Measurements from ENCODE around the gene PLCG2. TPM values are rescaled to one million over a fixed set of nuclear protein-coding genes. Genes with fewer than 3 reads are reported as not detected.

The PLCG2 gene
- total RNA-seq, 1 donor: 31.9 TPM

- Histone ChIP-seq H3K9me3 (ENCODE audit: low read depth, low read length) (no peaks in the 10 kb centered on the region), H3K4me1 (ENCODE audit: insufficient read depth, low read length) (no peaks in the 10 kb centered on the region), H3K27me3 (ENCODE audit: insufficient read depth, low read length) (no peaks in the 10 kb centered on the region), H3K4me3 (ENCODE audit: low read length) (no peak overlapping the region)
Measured at GRCh38 chr16:81937305-81938038, 158.4 kb downstream of the PLCG2 start.

GRCh38 chr16:81938326-81939163 lies 159.5 kb downstream of the PLCG2 start:
- Histone ChIP-seq H3K9me3 (ENCODE audit: low read depth, low read length) (no peaks in the 10 kb centered on the region), H3K4me1 (ENCODE audit: insufficient read depth, low read length) (no peaks in the 10 kb centered on the region), H3K27me3 (ENCODE audit: insufficient read depth, low read length) (no peaks in the 10 kb centered on the region), H3K4me3 (ENCODE audit: low read length) (no peak overlapping the region)

DNA sequence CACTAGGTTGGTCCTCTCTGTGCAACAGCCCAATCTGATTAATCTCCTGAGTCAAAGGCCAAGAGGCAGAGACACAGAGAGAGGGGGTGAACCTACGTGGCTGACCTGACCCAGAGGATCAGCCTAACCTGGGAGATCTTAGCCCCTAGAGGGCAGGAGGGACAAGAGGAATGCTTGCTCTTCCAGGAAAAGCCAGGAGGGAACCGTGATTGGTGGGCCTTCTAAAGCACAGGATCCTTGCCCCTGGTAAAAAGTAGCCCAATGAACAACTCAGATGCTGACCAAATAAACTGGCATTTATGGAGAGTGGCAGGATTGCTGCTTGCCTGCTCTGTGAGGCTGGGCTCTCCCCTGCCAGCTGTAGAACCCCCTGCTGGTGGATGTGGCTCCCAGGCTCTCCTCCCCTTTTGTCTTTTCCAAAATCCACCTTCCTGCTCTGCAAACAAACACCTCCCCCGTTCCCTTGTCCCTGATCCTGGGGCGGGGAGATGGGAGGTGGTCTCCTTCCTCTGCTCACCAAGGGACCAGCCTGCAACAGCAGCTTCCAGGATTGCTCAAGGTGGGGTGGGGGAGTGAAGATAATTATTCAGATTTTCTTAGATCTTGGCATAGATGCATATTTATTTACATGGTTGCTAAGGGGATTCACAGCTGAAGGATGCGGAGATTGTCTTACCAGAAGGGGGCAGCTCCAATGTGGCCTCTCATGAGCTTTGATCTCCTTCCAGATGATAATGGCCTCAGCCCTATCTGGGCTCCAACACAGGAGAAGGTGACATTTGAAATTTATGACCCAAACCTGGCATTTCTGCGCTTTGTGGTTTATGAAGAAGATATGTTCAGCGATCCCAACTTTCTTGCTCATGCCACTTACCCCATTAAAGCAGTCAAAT lies 160.3 kb downstream of the PLCG2 start:
- no peak overlapping the region for H3K4me3 ChIP-seq (ENCODE audit: low read length)
- H3K9me3 ChIP-seq (ENCODE audit: low read depth, low read length): no peaks in the 10 kb centered on the region
- no peaks in the 10 kb centered on the region for H3K4me1 ChIP-seq (ENCODE audit: insufficient read depth, low read length)
- H3K27me3 ChIP-seq (ENCODE audit: insufficient read depth, low read length): no peaks in the 10 kb centered on the region

GRCh38 chr16:81940781-81941560 lies 161.9 kb downstream of the PLCG2 start:
- Histone ChIP-seq H3K9me3 (ENCODE audit: low read depth, low read length) (no peaks in the 10 kb centered on the region), H3K4me3 (ENCODE audit: low read length) (no peak overlapping the region), H3K4me1 (ENCODE audit: insufficient read depth, low read length) (no peaks in the 10 kb centered on the region), H3K27me3 (ENCODE audit: insufficient read depth, low read length) (no peaks in the 10 kb centered on the region)

- no peaks in the 10 kb centered on the region for H3K27me3 ChIP-seq (ENCODE audit: insufficient read depth, low read length)
- H3K4me3 ChIP-seq (ENCODE audit: low read length): no peak overlapping the region
- H3K4me1 ChIP-seq (ENCODE audit: insufficient read depth, low read length): no peaks in the 10 kb centered on the region
- H3K9me3 ChIP-seq (ENCODE audit: low read depth, low read length): no peaks in the 10 kb centered on the region
Measured at GRCh38 chr16:81942007-81942601, 163.0 kb downstream of the PLCG2 start.

DNA sequence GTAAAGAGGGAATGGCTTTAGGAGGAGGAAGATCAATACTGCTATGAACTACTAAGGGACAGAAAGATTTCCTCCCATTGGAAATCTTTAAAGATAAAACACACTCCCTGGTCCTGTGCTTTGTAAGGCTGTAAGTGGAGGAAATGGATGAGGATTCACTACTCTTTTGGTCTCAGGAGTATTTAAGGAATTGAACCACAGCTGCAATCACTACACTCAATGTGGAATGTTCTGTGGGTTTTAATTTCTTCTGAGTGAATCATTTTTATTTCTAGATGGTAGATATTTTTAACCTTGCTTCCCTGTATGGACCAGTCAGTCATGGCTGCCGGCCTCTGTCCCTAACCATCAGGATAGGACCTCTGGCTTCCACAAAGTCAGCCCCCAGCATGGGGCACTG lies 166.6 kb downstream of the PLCG2 start:
- Histone ChIP-seq H3K4me1 (ENCODE audit: insufficient read depth, low read length) (no peaks in the 10 kb centered on the region), H3K9me3 (ENCODE audit: low read depth, low read length) (peaks cover 8% of the 10 kb centered on the region), H3K4me3 (ENCODE audit: low read length) (no peak overlapping the region), H3K27me3 (ENCODE audit: insufficient read depth, low read length) (no peaks in the 10 kb centered on the region)

GRCh38 chr16:81946206-81946605 lies 167.1 kb downstream of the PLCG2 start:
- no peaks in the 10 kb centered on the region for H3K27me3 ChIP-seq (ENCODE audit: insufficient read depth, low read length)
- H3K9me3 ChIP-seq (ENCODE audit: low read depth, low read length): peaks cover 13% of the 10 kb centered on the region
- H3K4me1 ChIP-seq (ENCODE audit: insufficient read depth, low read length): no peaks in the 10 kb centered on the region
- H3K4me3 ChIP-seq (ENCODE audit: low read length): no peak overlapping the region

- Histone ChIP-seq H3K4me3 (ENCODE audit: low read length) (no peak overlapping the region), H3K4me1 (ENCODE audit: insufficient read depth, low read length) (no peaks in the 10 kb centered on the region), H3K9me3 (ENCODE audit: low read depth, low read length) (peaks cover 20% of the 10 kb centered on the region), H3K27me3 (ENCODE audit: insufficient read depth, low read length) (no peaks in the 10 kb centered on the region)
Measured at GRCh38 chr16:81951564-81951963, 172.5 kb downstream of the PLCG2 start.

DNA sequence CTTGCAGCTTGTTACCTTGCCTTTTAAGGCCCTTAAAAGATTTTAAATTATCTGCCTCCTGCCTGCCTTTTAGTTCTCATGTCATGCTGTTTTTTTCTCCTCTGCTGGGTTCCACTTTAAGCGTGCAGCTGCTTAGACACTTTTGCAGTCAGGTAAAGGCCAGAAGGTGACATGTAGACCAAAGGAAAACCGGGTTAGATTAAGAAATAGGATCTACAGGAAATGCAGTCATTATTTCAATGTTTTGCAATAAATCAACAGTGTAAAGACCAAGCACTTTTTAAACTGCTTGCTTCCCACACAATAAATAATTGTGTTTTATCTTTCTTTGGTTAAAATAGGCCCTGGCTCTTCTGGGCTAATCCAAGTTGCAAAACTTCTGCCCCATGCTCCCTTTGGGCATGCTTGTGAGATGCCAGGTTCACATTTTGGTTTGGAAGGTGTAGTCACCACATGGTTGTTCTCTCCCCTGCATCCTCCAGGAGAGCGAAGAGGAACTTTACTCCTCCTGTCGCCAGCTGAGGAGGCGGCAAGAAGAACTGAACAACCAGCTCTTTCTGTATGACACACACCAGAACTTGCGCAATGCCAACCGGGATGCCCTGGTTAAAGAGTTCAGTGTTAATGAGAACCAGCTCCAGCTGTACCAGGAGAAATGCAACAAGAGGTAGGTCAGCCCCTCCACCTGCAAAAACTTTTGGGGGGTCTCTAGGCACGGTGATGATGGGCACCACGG lies 177.3 kb downstream of the PLCG2 start:
- no peak overlapping the region for H3K4me3 ChIP-seq (ENCODE audit: low read length)
- H3K9me3 ChIP-seq (ENCODE audit: low read depth, low read length): peaks cover 5% of the 10 kb centered on the region
- no peaks in the 10 kb centered on the region for H3K4me1 ChIP-seq (ENCODE audit: insufficient read depth, low read length)
- no peaks in the 10 kb centered on the region for H3K27me3 ChIP-seq (ENCODE audit: insufficient read depth, low read length)

- no peaks in the 10 kb centered on the region for H3K9me3 ChIP-seq (ENCODE audit: low read depth, low read length)
Measured at GRCh38 chr16:81964808-81965207, 185.7 kb downstream of the PLCG2 start.

GRCh38 chr16:81967358-81967757 lies 188.3 kb downstream of the PLCG2 start:
- Histone ChIP-seq H3K4me1 (ENCODE audit: insufficient read depth, low read length) (no peaks in the 10 kb centered on the region), H3K27me3 (ENCODE audit: insufficient read depth, low read length) (no peaks in the 10 kb centered on the region), H3K4me3 (ENCODE audit: low read length) (no peak overlapping the region), H3K9me3 (ENCODE audit: low read depth, low read length) (peaks cover 14% of the 10 kb centered on the region)

More at GRCh38 chr16:81964808-81965207, 185.7 kb downstream of the PLCG2 start:
- Histone ChIP-seq H3K27me3 (ENCODE audit: insufficient read depth, low read length) (no peaks in the 10 kb centered on the region), H3K4me1 (ENCODE audit: insufficient read depth, low read length) (no peaks in the 10 kb centered on the region), H3K4me3 (ENCODE audit: low read length) (no peak overlapping the region)

- H3K9me3 ChIP-seq (ENCODE audit: low read depth, low read length): peaks cover 18% of the 10 kb centered on the region
- no peaks in the 10 kb centered on the region for H3K4me1 ChIP-seq (ENCODE audit: insufficient read depth, low read length)
- no peaks in the 10 kb centered on the region for H3K27me3 ChIP-seq (ENCODE audit: insufficient read depth, low read length)
- no peak overlapping the region for H3K4me3 ChIP-seq (ENCODE audit: low read length)
Measured at GRCh38 chr16:81971853-81972252, 192.8 kb downstream of the PLCG2 start.

- Histone ChIP-seq H3K4me1 (ENCODE audit: insufficient read depth, low read length) (no peaks in the 10 kb centered on the region), H3K4me3 (ENCODE audit: low read length) (no peak overlapping the region), H3K9me3 (ENCODE audit: low read depth, low read length) (peaks cover 18% of the 10 kb centered on the region), H3K27me3 (ENCODE audit: insufficient read depth, low read length) (no peaks in the 10 kb centered on the region)
Measured at GRCh38 chr16:81973737-81974136, 194.6 kb downstream of the PLCG2 start.
